GM12878 (cell line): ENCODE results near the gene ANKRD13B. TPM values are rescaled to one million over a fixed set of nuclear protein-coding genes. Genes with fewer than 3 reads are reported as not detected.

Experiments used
- ATAC-seq: fragments of 200-7000 bp; cut with Tn5 transposase; 3 replicates; pipeline ENCODE4 v1.9.1; 2020; ENCODE audit warnings: mild to moderate bottlenecking, moderate library complexity
- BruUV-seq: library from RNA; stranded (reverse); fragments of 400-500 nt; replicated peaks from 2 replicates; lab custom pipeline; 2021; lab: Mats Ljungman, UMichigan
- CTCF ChIA-PET: fragments of 300-600 bp; sonication (Branson Sonifier 250); formaldehyde crosslinking; extraction: SDS; loops from one replicate; lab custom pipeline; 2021; ENCODE audit warnings: inconsistent platforms; lab: Yijun Ruan, JAX
- POLR2A ChIA-PET: fragments of 350-600 bp; formaldehyde crosslinking; extraction: SDS; loops from one replicate; lab custom pipeline; 2021; ENCODE audit warnings: inconsistent platforms; lab: Charles Lee
- RAD21 ChIA-PET: fragments of 300-600 bp; sonication (Branson Sonifier 250); formaldehyde crosslinking; loops from one replicate; lab custom pipeline; 2023; ENCODE audit warnings: antibody characterized with exemption; ENCODE audit not compliant: unreplicated experiment; lab: Charles Lee
- SMC1A ChIA-PET: fragments of 300-600 bp; sonication (Branson Sonifier 250); formaldehyde crosslinking; loops from one replicate; lab custom pipeline; 2023; ENCODE audit not compliant: unreplicated experiment, uncharacterized antibody; lab: Charles Lee
- DNase-seq: peaks from one replicate; pipeline ENCODE4 v3.0.0-alpha.2; 2011; ENCODE audit warnings: low read depth, low spot score
- FAIRE-seq: peaks from 3 replicates; lab custom pipeline; 2011; peaks lifted over from hg19 to GRCh38; lab: Jason Lieb, UNC
- H2AFZ ChIP-seq: 2 replicates; pipeline ENCODE4 v1.6.0; 2011; ENCODE audit warnings: low read depth, low read length, control low read depth; ENCODE audit not compliant: control insufficient read depth
- H3K27ac ChIP-seq: 2 replicates; pipeline ENCODE4 v1.5.1; 2011; ENCODE audit warnings: control low read depth; ENCODE audit not compliant: control insufficient read depth, insufficient read depth
- H3K27me3 ChIP-seq, 2 experiments: replicated peaks in 1 of 2; 2 replicates each; pipeline versions ENCODE4 v1.6.0 to v1.6.1; 2011; ENCODE audit warnings: low read length in 1 of 2; ENCODE audit not compliant: control insufficient read depth in 2 of 2, insufficient read depth in 2 of 2
- H3K36me3 ChIP-seq, 2 experiments: 2 replicates each; pipeline ENCODE4 v1.5.1; 2011; ENCODE audit warnings: low read length in 1 of 2; ENCODE audit not compliant: control insufficient read depth in 2 of 2, insufficient read depth in 2 of 2
- H3K4me1 ChIP-seq: 2 replicates; pipeline ENCODE4 v1.6.1; 2011; ENCODE audit warnings: mild to moderate bottlenecking, low read length, moderate library complexity, mixed read lengths; ENCODE audit not compliant: control insufficient read depth, insufficient read depth
- H3K4me2 ChIP-seq: 2 replicates; pipeline ENCODE4 v1.6.0; 2011; ENCODE audit warnings: control low read depth; ENCODE audit not compliant: control insufficient read depth, insufficient read depth
- H3K4me3 ChIP-seq: fragments of 200-600 bp; sonication (generic); 2 replicates; pipeline ENCODE4 v1.5.1; 2016
- H3K79me2 ChIP-seq: 2 replicates; pipeline ENCODE4 v1.6.0; 2011; ENCODE audit warnings: low read length; ENCODE audit not compliant: control insufficient read depth, insufficient read depth
- H3K9ac ChIP-seq: 2 replicates; pipeline ENCODE4 v1.8.0; 2011; ENCODE audit warnings: low read length, control low read depth, mixed read lengths; ENCODE audit not compliant: control insufficient read depth, insufficient read depth
- H3K9me3 ChIP-seq: replicated peaks from 3 replicates; pipeline ENCODE4 v1.5.1; 2011; ENCODE audit warnings: mild to moderate bottlenecking, low read length; ENCODE audit not compliant: control insufficient read depth, insufficient read depth
- H4K20me1 ChIP-seq: 2 replicates; pipeline ENCODE4 v1.6.0; 2011; ENCODE audit not compliant: control insufficient read depth, insufficient read depth
- CBX3 ChIP-seq: fragments of 200-600 bp; sonication (generic); IDR thresholded peaks from 2 replicates; pipeline ENCODE4 v1.6.1; 2016; ENCODE audit warnings: low read depth, borderline replicate concordance
- CHD2 ChIP-seq: IDR thresholded peaks from 2 replicates; pipeline ENCODE4 v1.6.1; 2011; ENCODE audit warnings: low read depth, low read length, improper control_type of control experiment, borderline replicate concordance
- CREB1 ChIP-seq: IDR thresholded peaks from 2 replicates; pipeline ENCODE4 v1.6.1; 2012; ENCODE audit warnings: low read depth, mild to moderate bottlenecking, inconsistent platforms
- EGR1 ChIP-seq, 2 experiments: IDR thresholded peaks; 1 replicate in 1 of 2; 2 replicates in 1 of 2; pipeline ENCODE4 v1.6.1; 2011 to 2012; ENCODE audit warnings: low read depth in 2 of 2, low read length in 2 of 2, borderline replicate concordance in 1 of 2, mild to moderate bottlenecking in 1 of 2, moderate library complexity in 1 of 2
- EZH2 ChIP-seq: IDR thresholded peaks from 2 replicates; pipeline ENCODE4 v1.6.1; 2012; ENCODE audit warnings: low read depth, mild to moderate bottlenecking, control low read depth, inconsistent platforms, low read length, borderline replicate concordance; ENCODE audit not compliant: control insufficient read depth
- IKZF2 ChIP-seq, 2 experiments: fragments of 450-650 bp; IDR thresholded peaks; 2 replicates each; pipeline ENCODE4 v1.6.1; 2017; ENCODE audit warnings: mild to moderate bottlenecking in 2 of 2, moderate library complexity in 2 of 2
- MEF2B ChIP-seq: fragments of 450-650 bp; IDR thresholded peaks from 2 replicates; pipeline ENCODE4 v1.6.1; 2018; ENCODE audit warnings: mild to moderate bottlenecking, moderate library complexity; ENCODE audit not compliant: partially characterized antibody, poor library complexity, severe bottlenecking
- NFYA ChIP-seq: IDR thresholded peaks from 2 replicates; pipeline ENCODE4 v1.6.1; 2011; ENCODE audit warnings: low read depth, mild to moderate bottlenecking, low read length, improper control_type of control experiment, borderline replicate concordance
- PAX8 ChIP-seq: fragments of 450-650 bp; IDR thresholded peaks from 2 replicates; pipeline ENCODE4 v1.6.1; 2017; ENCODE audit warnings: mild to moderate bottlenecking, moderate library complexity
- SMAD1 ChIP-seq: fragments of 450-650 bp; IDR thresholded peaks from 2 replicates; pipeline ENCODE4 v1.6.1; 2018; ENCODE audit warnings: mild to moderate bottlenecking, low read depth; ENCODE audit not compliant: partially characterized antibody
- STAT3 ChIP-seq: IDR thresholded peaks from 2 replicates; pipeline ENCODE4 v1.6.1; 2011; ENCODE audit warnings: low read depth, low read length, improper control_type of control experiment
- ZNF24 ChIP-seq: fragments of 450-650 bp; IDR thresholded peaks from 2 replicates; pipeline ENCODE4 v1.6.1; 2017; ENCODE audit warnings: antibody characterized with exemption, mild to moderate bottlenecking
- WGBS: methylation state at CpG from one replicate; pipeline ENCODE4 v1.1.6; 2016; ENCODE audit warnings: low lambda C conversion rate; ENCODE audit not compliant: insufficient replicate concordance, insufficient coverage; ENCODE audit errors: missing lambda C conversion rate; 5-methylcytosine and 5-hydroxymethylcytosine counted together
- in situ Hi-C: fragments of 300-500 bp; cut with MboI; formaldehyde crosslinking; loops from 9 replicates; pipeline ENCODE4 v1.14.3; 2018; ENCODE audit warnings: mixed read lengths
- intact Hi-C: fragments of 100-400 bp; cut with micrococcal nuclease; formaldehyde crosslinking; loops from one replicate; pipeline ENCODE4 v1.14.2; 2022; ENCODE audit not compliant: unreplicated experiment
- polyA plus RNA-seq, 11 experiments: library from polyadenylated mRNA; depleted of rRNA in 4 of 11; unstranded in 6 of 11; stranded (reverse) in 5 of 11; fragments of >200 nt; fragmentation: Nextera tagmentation in 4 of 11; fragmentation: Illumina TruSeq in 1 of 11; extraction: Ambion mirVana in 4 of 11; extraction: Trizol in 1 of 11; gene quantifications; 1 replicate in 1 of 11; 2 replicates in 10 of 11; pipeline versions ENCODE4 v1.2.1 to v1.2.3, GENCODE V29; 2011 to 2016; ENCODE audit warnings: inconsistent platforms in 2 of 11, missing spikeins in 2 of 11, low read depth in 1 of 11
- total RNA-seq, 4 experiments: library from RNA; depleted of rRNA in 3 of 4; stranded (reverse); fragments of >200 nt in 3 of 4; fragmentation: Illumina TruSeq in 1 of 4; extraction: Trizol in 1 of 4; gene quantifications; 2 replicates each; pipeline versions ENCODE4 v1.2.1 to v1.2.3, GENCODE V29; 2013 to 2021

ANKRD13B gene
- total and polyA plus RNA-seq, 10 of the 15 experiments (the other 5 are each of a cell fraction or from before 2014, with no cell fraction given), result 0.18 to 15.0 (median 2.8) TPM

GRCh38 chr17:29588017-29588561 lies 4.8 kb upstream of the ANKRD13B start:
- ATAC-seq, result no peak
- no peaks in the 10 kb centered on the region for H3K27me3 ChIP-seq
- no peaks in the 10 kb centered on the region for H3K9me3 ChIP-seq
- peaks cover 51% of the 10 kb centered on the region for H3K4me1 ChIP-seq
- H3K4me3 ChIP-seq, result peak overlapping the region; percentile 94
- SMC1A ChIA-PET, result interaction anchor here (1.0 to 2.9 kb wide), 5 partner anchors 12 to 218 kb away, joined by 3 to 15 read pairs (median 3); no protein-coding TSS in a partner anchor
- peak overlapping the region; percentile 89 for H3K4me2 ChIP-seq
- peak overlapping the region; percentile 78 for H3K9ac ChIP-seq
- no TSS peak for BruUV-seq
- TF ChIP-seq CBX3 (no peak), MEF2B (no peak), CREB1 (no peak), ZNF24 (no peak), EZH2 (no peak), PAX8 (no peak), IKZF2 (IDR thresholded peaks at IDR 0.05) (no peak), CHD2 (no peak), EGR1 (IDR thresholded peaks at IDR 0.05; ENCODE audit: borderline replicate concordance in 1 of 2, low read depth in 2 of 2, low read length in 2 of 2) (no peak), STAT3 (no peak), SMAD1 (no peak), NFYA (no peak)
- TF ChIP-seq, all 136 proteins: peak for 0
- DNase-seq (no peak), FAIRE-seq (no peak)
- no peaks in the 10 kb centered on the region for H4K20me1 ChIP-seq
- WGBS, result 3% methylated on average over 8 of the region's 8 CpGs
- H2AFZ ChIP-seq, result no peak overlapping the region
- H3K79me2 ChIP-seq, result peaks cover 33% of the 10 kb centered on the region
- POLR2A ChIA-PET, result interaction anchor here (0.6 to 3.1 kb wide), 6 partner anchors 9 to 29 kb away, joined by 3 to 9 read pairs (median 4); no protein-coding TSS in a partner anchor
- CTCF ChIA-PET, result interaction anchor here (0.6 to 6.7 kb wide), 10 partner anchors 7 to 343 kb away, joined by 3 to 82 read pairs (median 5); no protein-coding TSS in a partner anchor
- in situ Hi-C loops, result no loop called here
- H3K36me3 ChIP-seq, result no peaks in the 10 kb centered on the region; a peak in 2 of 4 replicates
- RAD21 ChIA-PET, result interaction anchor here (0.8 to 2.0 kb wide), 6 partner anchors 17 to 343 kb away, joined by 3 to 11 read pairs (median 4); no protein-coding TSS in a partner anchor
- intact Hi-C loops, result no loop called here
- H3K27ac ChIP-seq, result peak overlapping the region; percentile 58
